Stimulated activated CD4-positive, alpha-beta T cell treated with anti-CD3 and anti-CD28 coated beads, Interleukin-15, amount 100 ng/mL, for 48 hours (primary cell): ENCODE measurements around the gene CKAP2L.

ENCODE experiments used
- DNase-seq, 2 donors: peaks; one replicate each; pipeline ENCODE4 v3.0.0-alpha.2; 2020; ENCODE audit warnings: low read depth in 2 of 2

The CKAP2L gene

DNA sequence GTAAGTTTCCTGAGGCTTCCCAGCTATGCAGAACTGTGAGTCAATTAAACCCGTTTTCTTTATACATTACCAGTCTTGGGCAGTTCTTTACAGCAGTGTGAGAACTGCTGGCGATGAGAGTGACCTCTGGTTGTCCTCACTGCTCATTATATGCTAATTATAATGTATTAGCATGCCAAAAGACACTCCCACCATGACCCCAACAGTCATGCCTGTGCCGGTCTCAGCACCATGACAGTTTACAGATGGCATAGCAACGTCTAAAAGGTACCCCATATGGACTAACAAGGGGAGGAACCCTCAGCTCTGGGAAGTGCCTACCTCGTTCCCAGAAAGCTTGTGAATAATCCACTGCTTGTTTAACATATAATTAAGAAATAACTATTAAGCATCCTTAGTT is 28.0 kb upstream of the CKAP2L start:
- DNase-seq, result no peak

DNA sequence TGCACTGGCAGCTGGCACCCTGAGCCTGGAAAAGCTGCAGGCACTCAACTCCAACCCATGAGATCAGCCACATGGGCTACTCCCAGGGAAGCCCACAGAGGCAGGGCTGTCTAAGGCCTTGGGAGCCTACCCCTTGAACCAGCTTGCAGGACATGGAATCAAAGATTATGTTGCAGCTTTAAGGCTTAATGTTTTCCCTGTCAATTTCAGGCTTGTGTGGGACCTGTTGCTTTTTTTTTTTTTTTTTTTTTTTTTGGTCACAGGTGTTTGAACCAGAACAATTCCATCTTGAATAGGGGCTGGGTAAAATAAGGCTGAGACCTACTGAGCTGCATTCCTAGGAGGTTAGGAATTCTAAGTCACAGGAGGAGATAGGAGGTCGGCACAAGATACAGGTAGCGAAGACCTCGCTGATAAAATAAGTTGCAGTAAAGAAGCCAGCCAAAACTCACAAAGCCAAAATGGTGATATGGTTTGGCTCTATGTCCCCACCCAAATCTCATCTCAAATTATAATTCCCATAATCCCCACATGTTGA is 27.4 kb upstream of the CKAP2L start:
- no peak for DNase-seq

DNA sequence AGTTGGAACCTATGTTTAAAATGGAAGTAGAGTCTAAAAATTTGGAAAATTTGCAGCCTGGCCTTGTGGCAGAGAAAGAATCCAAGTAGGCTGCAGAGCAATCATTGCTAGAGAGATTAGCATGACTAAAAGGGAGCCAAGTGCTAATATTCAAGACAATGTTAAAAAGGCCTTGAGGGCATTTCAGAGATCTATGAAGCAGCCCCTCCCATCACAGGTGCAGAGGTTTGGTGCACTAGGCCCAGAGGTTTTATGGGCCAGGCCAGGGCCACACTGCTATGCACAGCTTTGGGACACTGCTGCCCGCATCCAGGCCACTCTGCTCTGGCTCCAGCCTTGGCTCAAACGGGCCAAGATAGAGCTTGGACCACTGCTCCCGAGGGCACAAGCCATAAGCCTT is 26.6 kb upstream of the CKAP2L start:
- DNase-seq, result no peak

DNA sequence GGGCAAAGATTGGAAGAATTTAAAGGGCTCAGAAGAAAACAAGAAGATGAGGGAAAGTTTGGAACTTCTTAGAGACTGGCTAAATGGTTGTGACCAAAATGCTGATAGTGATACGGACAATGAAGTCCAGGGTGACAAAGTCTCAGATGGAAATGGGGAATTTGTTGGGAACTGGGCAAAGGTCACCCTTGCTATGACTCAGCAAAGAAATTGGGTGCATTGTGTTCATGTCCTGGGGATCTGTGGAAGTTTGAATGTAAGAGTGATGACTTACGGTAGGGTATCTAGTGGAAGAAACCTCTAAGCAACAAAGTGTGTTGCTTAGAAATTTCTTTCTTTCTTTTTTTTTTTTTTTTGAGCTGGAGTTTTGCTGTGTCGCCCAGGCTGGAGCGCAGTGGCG is 25.9 kb upstream of the CKAP2L start:
- no peak for DNase-seq

DNA sequence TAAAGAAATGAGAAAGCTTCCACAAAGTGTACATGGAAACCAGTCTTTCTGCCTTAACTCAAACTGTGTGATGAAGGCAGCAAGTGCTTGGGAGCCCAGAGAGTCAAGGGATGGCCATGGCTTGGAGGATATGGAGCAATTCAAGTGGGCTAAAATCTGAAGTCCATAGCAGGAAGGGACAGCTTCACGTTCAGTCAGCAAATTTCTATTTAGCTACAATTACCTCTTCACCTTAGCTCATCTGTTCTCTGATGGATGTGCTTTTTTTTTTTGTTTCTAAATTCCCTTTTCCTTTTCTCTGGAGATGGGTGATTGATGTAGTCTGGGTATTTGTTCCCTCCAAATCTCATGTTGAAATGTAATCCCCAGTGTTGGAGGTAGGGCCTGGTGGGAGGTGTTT is 24.8 kb upstream of the CKAP2L start:
- no peak for DNase-seq

DNA sequence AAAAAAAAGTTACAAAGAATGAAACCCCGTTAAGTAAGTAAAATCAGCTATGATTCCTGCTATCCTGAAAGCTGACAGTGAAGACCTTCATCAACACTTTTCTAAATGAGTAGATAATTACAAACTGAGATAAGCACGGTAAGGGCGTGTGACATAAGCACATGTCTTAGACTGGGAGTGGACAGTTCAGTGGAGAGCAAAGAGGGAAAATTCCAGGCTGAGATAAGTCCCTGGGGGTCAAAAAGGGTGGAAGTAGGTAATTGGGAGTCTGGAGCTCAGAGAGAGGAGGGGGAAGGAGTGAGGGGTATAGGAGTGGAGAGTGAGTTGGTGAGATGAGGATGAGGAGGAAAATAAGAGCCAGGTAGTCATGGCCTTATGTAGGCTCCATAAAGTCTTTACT is 24.2 kb upstream of the CKAP2L start:
- no peak for DNase-seq

DNA sequence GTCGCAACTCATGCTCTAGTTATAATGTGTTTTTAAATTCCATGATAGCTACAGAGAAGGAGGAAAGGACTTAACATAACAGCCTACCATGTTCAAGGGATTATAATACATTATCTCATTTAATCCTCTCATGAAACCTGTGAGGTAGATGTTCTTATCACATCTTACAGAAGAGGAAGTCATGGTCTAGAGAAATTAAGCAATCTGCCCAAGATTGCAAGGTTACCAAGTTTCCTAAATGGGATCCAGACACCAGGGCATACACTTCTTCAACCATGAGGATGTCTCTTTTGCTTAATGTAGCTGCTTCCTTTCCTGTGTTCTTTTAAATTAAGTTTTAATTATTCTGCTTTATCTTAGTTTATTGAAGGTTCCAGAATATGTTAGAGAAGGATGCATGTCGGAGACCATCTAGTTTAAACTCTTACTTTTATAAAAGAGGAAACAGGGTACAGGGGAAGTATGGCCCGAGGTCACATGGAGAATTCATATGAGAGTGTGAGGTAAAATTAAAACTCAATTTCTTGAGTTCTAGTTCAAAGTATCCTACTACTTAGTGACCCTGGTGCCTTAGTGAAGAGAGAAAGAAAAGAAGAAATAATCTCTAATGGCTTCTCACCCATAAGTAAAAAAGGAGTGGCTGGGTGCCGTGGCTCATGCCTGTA is 23.5 kb upstream of the CKAP2L start:
- no peak for DNase-seq

DNA sequence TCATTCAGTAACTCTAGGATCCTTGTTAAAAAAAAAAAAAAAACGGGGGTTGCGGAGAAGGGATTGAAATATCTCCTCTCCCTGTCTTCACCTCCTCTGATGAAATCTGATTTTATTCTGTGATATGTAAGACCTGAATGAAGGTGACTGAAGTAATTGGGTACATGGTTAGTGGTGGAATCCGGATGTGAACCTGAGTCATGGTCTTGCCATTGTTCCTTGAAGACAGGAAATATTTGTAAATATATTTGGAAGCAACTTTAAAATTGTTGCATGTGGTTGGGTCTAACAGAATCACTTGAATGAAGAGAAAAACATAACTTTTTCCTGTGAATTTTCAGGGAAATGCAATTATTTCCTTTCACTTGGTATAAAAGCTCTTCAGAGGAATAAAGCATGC is 22.9 kb upstream of the CKAP2L start:
- no peak for DNase-seq

DNA sequence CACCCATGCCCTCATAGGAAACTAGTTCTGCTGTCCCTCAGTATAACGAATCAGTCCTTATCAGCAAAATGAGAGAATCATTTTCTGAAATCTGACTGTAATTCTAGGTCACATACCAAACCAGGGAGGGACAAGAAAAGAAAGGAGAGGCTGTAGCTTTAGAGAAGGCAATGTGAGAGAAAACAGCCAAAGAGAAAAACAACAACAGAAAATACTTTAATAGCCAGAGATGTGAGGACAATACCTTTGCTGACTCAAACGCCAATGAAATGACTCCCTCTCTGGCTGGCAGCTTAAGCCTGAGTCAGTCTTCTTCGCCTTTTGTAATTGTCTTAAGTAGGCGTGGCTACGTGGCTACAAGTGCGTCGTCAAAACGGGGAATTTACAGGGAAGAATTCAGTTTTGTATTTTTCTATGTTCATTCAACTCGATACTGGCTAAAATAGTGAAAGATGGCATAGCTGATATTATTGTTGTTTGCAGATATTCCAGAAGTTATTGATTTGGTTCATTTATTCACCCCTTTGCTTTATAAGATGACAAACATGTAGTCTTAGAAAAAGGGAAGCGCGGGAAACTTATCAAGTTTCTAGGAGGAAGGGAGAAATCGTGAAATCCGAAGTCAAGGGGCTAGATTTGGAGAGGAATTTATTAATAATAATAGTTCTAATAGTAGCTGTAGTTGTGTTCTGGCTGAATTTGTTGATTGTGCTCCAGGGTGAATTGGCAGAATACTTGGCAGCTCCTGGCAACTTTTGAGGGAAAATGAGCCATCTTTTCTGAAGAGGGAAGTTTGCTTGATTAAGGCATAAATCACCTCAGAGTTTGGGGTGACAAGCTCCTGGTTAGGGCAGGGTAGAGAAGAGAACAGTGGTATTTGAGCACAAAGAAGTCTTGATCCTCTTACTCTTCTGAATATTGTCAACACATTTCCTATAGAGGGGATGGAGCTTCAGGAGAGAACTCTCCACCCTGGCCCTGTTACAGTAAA is 20.1 kb upstream of the CKAP2L start, which contains the start of gene IL1A:
Gene IL1A, minus strand, starts transcription at position 295 of the 991 bp plus-strand sequence. CDS start 723 bp downstream, outside the sequence.
- DNase-seq, result no peak

DNA sequence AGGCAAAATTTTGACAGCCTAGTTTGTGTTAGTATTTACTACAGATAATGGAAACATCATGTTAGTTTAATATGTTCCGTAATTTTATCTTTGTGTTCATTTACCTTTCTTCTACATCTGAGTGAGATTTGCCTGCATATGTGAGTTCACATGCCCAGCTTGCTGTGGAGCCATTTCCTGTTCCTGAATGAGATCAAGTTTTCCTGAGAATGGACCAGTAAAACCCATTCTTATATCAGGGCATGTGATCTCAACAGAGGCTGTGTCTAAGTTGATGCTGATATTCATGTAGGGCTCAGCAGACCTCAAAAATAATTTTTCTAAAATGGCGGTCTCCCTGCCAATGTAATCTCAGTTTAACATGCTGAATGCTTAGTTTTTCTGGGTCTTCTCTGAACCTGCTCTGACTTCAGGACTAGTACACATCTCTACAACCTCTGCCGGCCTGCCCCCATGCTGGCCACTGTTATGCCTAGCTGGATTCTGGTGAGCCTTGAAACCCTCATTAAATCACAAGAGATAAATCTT is 18.8 kb upstream of the CKAP2L start:
- DNase-seq, result no peak

DNA sequence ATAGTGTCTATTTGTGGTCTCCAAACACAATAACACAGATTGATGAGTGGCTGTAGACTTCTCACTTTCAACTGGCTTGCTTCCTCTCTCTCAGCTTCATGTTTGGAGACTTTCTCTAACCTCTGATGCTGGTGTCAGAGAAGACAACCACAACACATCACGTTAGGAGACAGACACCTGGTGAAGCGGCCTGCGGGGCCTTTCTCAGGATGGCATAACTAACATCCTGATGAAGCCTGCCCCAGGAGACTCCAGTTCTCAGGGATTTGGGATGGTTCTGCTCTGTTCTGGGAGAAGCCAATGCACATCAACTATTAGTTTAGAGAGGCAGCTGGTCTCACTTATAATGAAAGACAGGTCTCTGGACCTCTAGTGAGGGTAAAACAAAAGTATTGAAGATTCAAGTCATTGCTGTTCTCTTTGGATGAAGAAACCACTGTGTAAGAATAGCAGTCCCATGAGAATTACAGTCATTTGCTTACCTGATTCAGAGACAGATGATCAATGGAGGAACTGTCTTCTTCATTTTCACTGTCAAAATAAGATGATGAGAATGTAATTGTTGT is 17.9 kb upstream of the CKAP2L start:
- DNase-seq, result no peak

DNA sequence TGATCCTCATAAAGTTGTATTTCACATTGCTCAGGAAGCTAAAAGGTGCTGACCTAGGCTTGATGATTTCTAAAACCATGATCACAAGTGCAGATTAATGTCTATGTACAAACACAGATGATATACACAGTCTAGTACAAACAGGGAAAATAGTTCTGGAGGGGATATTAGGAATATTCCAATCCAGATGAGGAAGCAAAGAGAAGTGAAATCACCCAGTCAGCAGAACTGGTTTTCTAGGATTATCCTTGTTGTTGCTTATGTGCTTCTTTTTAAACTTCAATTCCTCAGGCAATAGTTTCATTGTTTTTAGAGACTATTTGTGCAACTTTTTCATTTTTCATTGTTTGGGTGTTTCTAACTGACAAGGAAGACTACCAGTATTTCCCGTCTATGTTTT is 15.2 kb upstream of the CKAP2L start:
- no peak for DNase-seq

DNA sequence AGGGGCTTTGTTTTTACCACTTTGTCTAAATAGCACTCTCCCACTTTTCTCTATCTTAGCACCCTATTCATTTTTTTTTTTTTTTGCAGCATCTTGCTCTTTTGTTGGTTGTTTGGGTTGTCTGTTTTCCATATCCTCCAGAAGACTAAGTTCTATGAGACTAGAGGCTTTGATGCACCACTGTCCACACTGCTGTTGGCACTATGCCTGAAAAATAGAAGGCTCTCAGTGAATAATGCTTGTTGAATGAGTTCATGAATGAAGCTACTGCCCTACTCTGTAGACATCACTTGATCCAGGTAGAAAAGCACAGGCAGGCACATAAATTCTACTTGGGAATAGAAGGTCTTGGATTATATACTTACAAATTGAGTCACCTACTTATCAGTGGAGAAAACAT is 12.6 kb upstream of the CKAP2L start:
- no peak for DNase-seq

DNA sequence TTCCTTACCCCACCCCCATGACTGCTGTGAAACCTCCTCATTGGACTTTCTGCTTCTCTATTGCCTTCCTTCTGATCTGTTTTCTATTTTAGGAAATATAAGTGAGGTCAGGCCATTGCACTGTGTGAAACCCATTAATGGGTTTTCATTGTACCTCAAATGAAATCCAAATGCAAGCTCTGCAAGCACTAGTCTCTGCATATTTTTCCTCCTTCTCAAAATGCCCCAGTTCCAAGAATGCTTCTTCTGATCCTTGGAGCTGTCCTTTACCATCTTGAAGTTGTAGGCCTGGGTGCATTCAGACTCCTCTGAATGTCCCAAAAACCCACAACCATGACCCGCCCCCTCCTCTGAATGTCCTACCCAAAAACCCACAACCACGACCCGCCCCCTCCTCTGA is 11.7 kb upstream of the CKAP2L start:
- DNase-seq, result no peak

DNA sequence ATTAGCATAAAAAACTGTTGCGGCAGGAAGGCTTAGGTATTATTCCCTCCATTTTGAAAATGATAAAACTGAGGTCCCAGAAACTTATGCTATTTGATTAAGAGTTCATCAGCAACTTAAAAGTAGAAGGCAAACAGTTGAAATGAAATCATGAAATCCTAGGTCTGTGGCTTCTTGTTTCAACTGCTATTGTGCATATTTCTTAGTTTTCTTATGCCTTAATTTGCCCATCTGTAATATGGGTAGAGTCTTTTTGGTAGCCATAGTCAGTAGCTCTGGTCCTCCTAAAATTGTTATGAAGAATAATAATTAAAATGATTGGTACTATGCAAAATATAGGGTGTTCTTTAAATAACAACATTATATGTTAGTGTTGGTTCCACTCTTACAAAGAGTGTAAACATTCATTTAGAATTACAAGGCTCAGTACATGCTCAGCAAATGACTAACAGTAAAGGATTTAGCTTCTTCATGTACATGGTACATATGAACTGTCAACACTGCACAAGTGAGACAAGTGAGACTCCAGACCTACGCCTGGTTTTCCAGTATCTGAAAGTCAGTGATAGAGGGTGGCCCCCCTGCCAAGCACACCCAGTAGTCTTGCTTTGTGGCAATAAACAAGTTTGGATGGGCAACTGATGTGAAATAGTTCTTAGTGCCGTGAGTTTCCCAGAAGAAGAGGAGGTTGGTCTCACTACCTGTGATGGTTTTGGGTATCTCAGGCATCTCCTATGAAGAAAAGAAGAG is 10.3 kb upstream of the CKAP2L start:
- no peak for DNase-seq

DNA sequence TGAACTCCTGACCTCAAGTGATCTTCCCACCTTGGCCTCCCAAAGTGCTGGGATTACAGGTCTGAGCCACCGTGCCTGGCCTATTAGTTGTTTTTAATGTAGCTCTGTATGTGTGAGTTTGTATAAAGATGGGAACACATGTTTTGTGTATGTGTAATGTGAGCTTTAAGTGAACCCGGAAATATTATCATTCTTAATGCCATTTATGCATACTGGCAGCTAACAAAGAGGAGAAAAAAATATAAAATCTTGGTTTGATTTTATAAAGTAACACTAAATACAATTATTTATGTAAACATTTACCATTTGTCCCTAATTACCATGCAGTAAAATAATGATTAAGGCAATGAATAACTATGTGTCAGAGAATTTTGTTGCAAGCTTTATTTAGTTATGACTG is 9.1 kb upstream of the CKAP2L start:
- DNase-seq, result no peak

DNA sequence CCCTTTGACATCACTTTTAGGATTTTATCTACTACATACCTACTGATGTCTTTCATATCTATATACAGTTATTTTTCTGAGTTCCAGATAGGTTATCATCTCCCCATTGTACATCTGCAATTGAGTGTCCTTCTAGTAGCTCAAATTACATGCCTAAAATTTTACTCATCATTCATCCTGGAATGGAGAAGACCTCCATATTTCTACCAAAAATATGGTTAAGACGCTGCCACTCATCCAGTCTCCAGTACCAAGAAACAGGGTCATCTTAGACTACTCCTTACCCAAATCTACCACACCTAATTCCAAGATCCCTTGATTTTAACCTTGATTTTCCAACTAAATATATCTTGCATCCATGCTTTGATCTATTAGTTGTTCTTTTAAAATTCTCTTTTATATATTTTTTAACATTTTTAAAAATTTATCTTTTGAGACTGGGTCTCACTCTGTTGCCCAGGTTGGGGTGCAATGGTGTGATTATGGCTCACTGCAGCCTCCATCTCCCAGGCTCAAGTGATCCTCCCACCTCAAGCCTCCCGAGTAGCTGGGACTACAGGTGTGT is 8.6 kb upstream of the CKAP2L start:
- DNase-seq, result no peak

DNA sequence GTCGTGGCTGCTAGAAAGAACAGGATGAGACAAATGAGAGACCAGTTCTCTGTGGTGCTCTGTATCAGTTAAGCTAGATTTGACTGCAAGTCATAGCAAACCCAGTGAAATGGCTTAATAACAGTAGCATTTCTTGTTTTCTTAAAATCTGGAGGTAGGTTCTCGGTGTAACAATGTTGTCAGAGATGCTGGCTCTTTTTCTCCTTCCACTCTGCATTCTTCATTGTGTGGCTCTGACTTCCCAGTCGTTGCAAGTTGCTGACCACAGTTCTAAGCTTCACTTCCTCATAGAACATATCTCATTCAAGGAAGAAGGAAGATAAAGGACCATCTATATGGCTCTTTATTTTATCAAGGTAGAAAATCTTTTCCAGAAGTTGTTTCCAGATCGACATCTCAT is 7.9 kb upstream of the CKAP2L start:
- DNase-seq, result no peak

DNA sequence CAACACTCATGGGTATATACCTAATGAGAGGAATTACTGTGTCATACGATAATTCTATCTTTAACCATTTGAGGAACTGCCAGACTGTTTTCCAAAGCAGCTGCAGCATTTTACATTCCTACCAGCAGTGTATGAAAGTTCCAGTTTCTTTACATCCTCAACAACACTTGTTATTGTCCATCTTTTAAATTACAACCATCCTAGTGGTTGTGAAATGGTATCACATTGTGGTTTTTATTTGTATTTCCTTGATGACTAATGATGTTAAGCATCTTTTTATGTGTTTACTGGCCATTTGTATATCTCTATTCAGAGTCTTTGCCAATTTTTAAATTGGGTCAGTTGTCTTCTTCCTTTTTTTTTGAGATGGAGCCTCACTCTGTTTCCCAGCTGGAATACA is 4.0 kb upstream of the CKAP2L start:
- DNase-seq, result no peak

DNA sequence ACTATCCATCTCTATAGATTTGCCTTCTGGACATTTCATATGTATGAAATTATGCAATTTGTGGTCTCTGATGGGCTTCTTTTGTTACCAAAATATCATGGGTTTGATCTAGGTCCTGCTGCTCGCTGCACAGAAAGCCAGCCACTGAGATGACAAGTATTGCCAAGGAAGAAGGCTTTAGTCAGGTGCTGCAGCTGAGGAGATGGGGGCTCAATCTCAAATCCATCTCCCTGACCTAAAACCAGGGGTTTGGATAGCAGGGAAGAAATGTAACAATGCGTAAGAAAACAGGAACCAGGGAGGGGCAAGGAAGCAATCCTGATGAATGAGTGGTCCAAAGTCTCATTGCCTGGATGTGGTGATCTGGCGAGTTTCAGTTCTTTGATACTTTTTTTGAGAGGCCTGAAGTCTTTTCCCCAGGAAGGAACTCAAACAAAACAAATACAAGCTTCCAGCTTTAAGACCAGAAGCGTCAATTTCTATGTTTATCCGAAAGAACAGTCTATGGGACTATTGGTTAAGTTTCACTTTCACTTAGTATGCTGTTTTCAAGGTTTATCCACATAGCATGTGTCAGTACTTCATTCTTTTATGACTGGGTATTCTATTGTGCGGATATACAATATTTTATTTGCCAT is 3.4 kb upstream of the CKAP2L start:
- no peak for DNase-seq

DNA sequence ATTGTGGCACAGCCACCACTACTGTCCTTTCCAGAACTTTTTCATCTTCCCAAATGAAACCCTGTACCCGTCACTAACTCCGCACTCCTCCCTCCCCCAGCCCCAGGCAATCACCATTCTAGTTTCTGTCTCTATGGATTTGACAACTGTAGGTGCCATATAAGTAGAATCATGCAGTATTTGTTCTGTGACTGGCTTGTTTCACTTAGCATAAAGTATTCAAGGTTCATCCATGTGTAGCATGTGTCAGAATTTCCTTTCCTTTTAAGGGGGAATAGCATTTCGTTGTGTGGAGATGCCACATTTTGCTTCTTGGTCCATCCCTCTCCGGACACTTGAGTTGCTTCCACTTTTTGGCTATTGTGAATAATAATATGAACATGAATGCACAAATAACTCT is 842 bp upstream of the CKAP2L start:
- DNase-seq, result no peak
